Large intestine (tissue), 3 donors: Measurements from ENCODE around the gene NIM1K. TPM values are rescaled to one million over a fixed set of nuclear protein-coding genes. Genes with fewer than 3 reads are reported as not detected.

ENCODE experiments used
- DNase-seq, 2 donors: peaks; one replicate each; pipeline versions ENCODE4 v3.0.0 to v3.0.0-alpha.2; 2013
- H3K27ac ChIP-seq: one replicate; pipeline ENCODE4 v1.5.1; 2013; ENCODE audit warnings: low read length
- H3K27me3 ChIP-seq: 2 replicates; pipeline ENCODE4 v1.6.1; 2013; ENCODE audit warnings: low read length; ENCODE audit not compliant: control insufficient read depth, insufficient read depth
- H3K36me3 ChIP-seq: 2 replicates; pipeline ENCODE4 v1.6.1; 2013; ENCODE audit warnings: low read length; ENCODE audit not compliant: control insufficient read depth, insufficient read depth
- H3K4me1 ChIP-seq: one replicate; pipeline ENCODE4 v1.6.1; 2013; ENCODE audit warnings: low read length; ENCODE audit not compliant: control insufficient read depth, insufficient read depth
- H3K4me3 ChIP-seq: one replicate; pipeline ENCODE4 v1.5.1; 2013; ENCODE audit warnings: low read length
- H3K9me3 ChIP-seq: one replicate; pipeline ENCODE4 v1.6.1; 2013; ENCODE audit warnings: mild to moderate bottlenecking, low read depth, low read length, moderate library complexity; ENCODE audit not compliant: control insufficient read depth
- WGBS: methylation state at CpG from one replicate; pipeline ENCODE4 v1.1.5; 2013; ENCODE audit warnings: low lambda C conversion rate; ENCODE audit not compliant: insufficient coverage; 5-methylcytosine and 5-hydroxymethylcytosine counted together
- polyA plus RNA-seq: library from polyadenylated mRNA; unstranded; fragments of 120-200 nt; gene quantifications from one replicate; pipeline ENCODE4 v1.2.1, GENCODE V29; 2013

NIM1K gene
- polyA plus RNA-seq, 1 donor = 0.21 TPM

GRCh38 chr5:43203373-43203772 lies 11.3 kb downstream of the NIM1K start:
- no peak overlapping the region for H3K4me3 ChIP-seq
- no peaks in the 10 kb centered on the region for H3K4me1 ChIP-seq
- peaks cover 6% of the 10 kb centered on the region for H3K27me3 ChIP-seq
- H3K27ac ChIP-seq = no peak overlapping the region
- H3K9me3 ChIP-seq = no peaks in the 10 kb centered on the region
- WGBS = 95% methylated on average over 4 of the region's 5 CpGs
- no peaks in the 10 kb centered on the region for H3K36me3 ChIP-seq
- no peak for DNase-seq

DNA sequence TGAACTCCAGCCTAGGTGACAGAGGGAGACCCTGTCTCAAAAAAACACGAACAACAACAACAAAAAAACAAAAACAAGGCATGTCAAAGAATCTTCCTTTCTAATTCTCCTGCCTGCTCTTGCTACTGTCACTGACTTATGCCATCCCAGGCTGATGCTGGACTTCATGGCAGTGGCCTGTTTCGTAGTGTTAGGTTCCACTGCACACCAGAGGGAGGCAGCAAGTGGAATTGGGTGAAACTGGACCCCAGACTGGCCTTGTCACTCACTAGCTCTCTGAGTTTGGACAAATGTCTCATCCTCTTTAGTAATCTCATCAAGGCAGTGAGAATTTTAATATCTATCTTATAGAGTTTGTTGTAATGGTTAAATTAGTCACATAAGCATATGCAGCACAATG lies 12.9 kb downstream of the NIM1K start:
- Histone ChIP-seq H3K27me3 (peaks cover 6% of the 10 kb centered on the region), H3K27ac (no peak overlapping the region), H3K4me1 (no peaks in the 10 kb centered on the region), H3K36me3 (no peaks in the 10 kb centered on the region), H3K4me3 (no peak overlapping the region), H3K9me3 (no peaks in the 10 kb centered on the region)
- WGBS = 100% methylated on average over 1 of the region's 2 CpGs
- DNase-seq = no peak

- H3K4me3 ChIP-seq = no peak overlapping the region
- WGBS = no CpG with 5 or more reads among the region's 4 CpGs
- H3K4me1 ChIP-seq = no peaks in the 10 kb centered on the region
- no peak for DNase-seq
- no peaks in the 10 kb centered on the region for H3K36me3 ChIP-seq
- H3K27ac ChIP-seq = no peak overlapping the region
- no peaks in the 10 kb centered on the region for H3K9me3 ChIP-seq
- H3K27me3 ChIP-seq = peaks cover 8% of the 10 kb centered on the region
Observed at GRCh38 chr5:43207601-43208000, 15.6 kb downstream of the NIM1K start.

DNA sequence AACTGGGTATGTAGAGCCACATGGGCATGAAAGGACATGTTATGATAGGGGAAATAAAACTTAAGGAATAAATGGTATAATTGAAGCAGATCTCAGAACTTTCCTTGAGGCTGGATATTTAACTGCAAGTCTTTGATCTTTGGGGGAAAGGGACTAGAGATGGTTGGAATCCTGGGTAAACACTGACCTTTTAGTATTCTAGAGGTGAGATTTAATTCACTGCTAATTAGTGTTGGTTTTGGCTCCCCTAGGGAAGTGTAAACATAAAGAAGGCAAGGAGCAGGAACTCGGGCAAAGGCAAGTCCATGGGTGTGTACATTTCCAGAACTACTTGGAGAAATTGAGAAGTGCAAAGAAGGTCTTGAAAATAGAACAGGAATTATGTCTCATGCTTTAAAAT lies 16.6 kb downstream of the NIM1K start:
- no peak overlapping the region for H3K4me3 ChIP-seq
- no peak overlapping the region for H3K27ac ChIP-seq
- H3K9me3 ChIP-seq = no peaks in the 10 kb centered on the region
- H3K4me1 ChIP-seq = no peaks in the 10 kb centered on the region
- peaks cover 5% of the 10 kb centered on the region for H3K27me3 ChIP-seq
- H3K36me3 ChIP-seq = no peaks in the 10 kb centered on the region
- WGBS = no CpG with 5 or more reads among the region's 1 CpG
- DNase-seq = no peak

GRCh38 chr5:43209060-43209459 lies 17.0 kb downstream of the NIM1K start:
- Histone ChIP-seq H3K36me3 (no peaks in the 10 kb centered on the region), H3K27me3 (peaks cover 5% of the 10 kb centered on the region), H3K9me3 (no peaks in the 10 kb centered on the region), H3K27ac (no peak overlapping the region), H3K4me3 (no peak overlapping the region), H3K4me1 (no peaks in the 10 kb centered on the region)
- 100% methylated on average over 1 of the region's 4 CpGs for WGBS
- no peak for DNase-seq

GRCh38 chr5:43209833-43210232 lies 17.8 kb downstream of the NIM1K start:
- 95% methylated on average over 2 of the region's 5 CpGs for WGBS
- no peaks in the 10 kb centered on the region for H3K36me3 ChIP-seq
- no peak overlapping the region for H3K4me3 ChIP-seq
- no peak for DNase-seq
- H3K27ac ChIP-seq = no peak overlapping the region
- no peaks in the 10 kb centered on the region for H3K4me1 ChIP-seq
- no peaks in the 10 kb centered on the region for H3K9me3 ChIP-seq
- peaks cover 5% of the 10 kb centered on the region for H3K27me3 ChIP-seq

- Histone ChIP-seq H3K9me3 (no peaks in the 10 kb centered on the region), H3K4me1 (no peaks in the 10 kb centered on the region), H3K36me3 (no peaks in the 10 kb centered on the region), H3K27me3 (peaks cover 5% of the 10 kb centered on the region), H3K27ac (no peak overlapping the region), H3K4me3 (no peak overlapping the region)
- WGBS = no CpG with 5 or more reads among the region's 6 CpGs
- DNase-seq = no peak
Observed at GRCh38 chr5:43210570-43210969, 18.5 kb downstream of the NIM1K start.

DNA sequence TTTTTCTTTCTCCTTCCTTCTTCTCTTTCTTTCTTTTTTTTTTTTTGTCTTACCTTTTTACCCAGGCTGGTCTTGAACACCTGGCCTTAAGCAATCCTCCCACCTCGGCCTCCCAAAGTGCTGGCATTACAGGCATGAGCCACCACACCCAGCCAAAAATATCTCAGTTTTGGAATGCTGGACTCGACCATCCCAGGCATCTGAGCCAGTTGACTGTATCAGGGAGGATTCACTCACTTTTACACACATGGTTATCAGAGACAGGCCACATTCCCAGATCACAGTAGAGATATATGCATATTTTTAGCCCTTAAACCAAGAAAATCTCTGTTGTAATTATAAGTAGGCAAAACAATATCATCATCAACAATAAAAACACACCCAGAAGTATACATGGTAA lies 21.9 kb downstream of the NIM1K start:
- no peaks in the 10 kb centered on the region for H3K4me1 ChIP-seq
- WGBS = 60% methylated on average over 1 of the region's 2 CpGs

GRCh38 chr5:43215073-43215631 lies 23.1 kb downstream of the NIM1K start:
- no peaks in the 10 kb centered on the region for H3K9me3 ChIP-seq
- H3K4me1 ChIP-seq = no peaks in the 10 kb centered on the region
- no peaks in the 10 kb centered on the region for H3K36me3 ChIP-seq
- no peak for DNase-seq
- H3K4me3 ChIP-seq = no peak overlapping the region
- 67% methylated on average over 1 of the region's 11 CpGs for WGBS
- no peak overlapping the region for H3K27ac ChIP-seq
- peaks cover 5% of the 10 kb centered on the region for H3K27me3 ChIP-seq

More for the DNA sequence above, 21.9 kb downstream of the NIM1K start:
- Histone ChIP-seq H3K36me3 (no peaks in the 10 kb centered on the region), H3K4me3 (no peak overlapping the region), H3K9me3 (no peaks in the 10 kb centered on the region), H3K27ac (no peak overlapping the region), H3K27me3 (peaks cover 5% of the 10 kb centered on the region)
- DNase-seq = no peak

GRCh38 chr5:43216941-43217340 lies 24.9 kb downstream of the NIM1K start:
- Histone ChIP-seq H3K4me1 (no peaks in the 10 kb centered on the region), H3K27me3 (peaks cover 2% of the 10 kb centered on the region), H3K4me3 (no peak overlapping the region), H3K9me3 (no peaks in the 10 kb centered on the region), H3K27ac (no peak overlapping the region), H3K36me3 (no peaks in the 10 kb centered on the region)
- DNase-seq = no peak
- 60% methylated on average over 1 of the region's 2 CpGs for WGBS

- no peaks in the 10 kb centered on the region for H3K36me3 ChIP-seq
- no peaks in the 10 kb centered on the region for H3K4me1 ChIP-seq
- no peak for DNase-seq
- H3K4me3 ChIP-seq = no peak overlapping the region
- no peaks in the 10 kb centered on the region for H3K27me3 ChIP-seq
- no peaks in the 10 kb centered on the region for H3K9me3 ChIP-seq
- H3K27ac ChIP-seq = no peak overlapping the region
- no CpG with 5 or more reads among the region's 1 CpG for WGBS
Observed at GRCh38 chr5:43219120-43219519, 27.1 kb downstream of the NIM1K start.
